Stimulated activated naive CD8-positive, alpha-beta T cell treated with anti-CD3 and anti-CD28 coated beads, Interleukin-15, Interleukin-2, amounts not matched to agents 100 ng/mL and 50 ng/mL, for 24 hours (primary cell): ENCODE measurements around the gene MCOLN2.
A peak's percentile ranks its signal among the peaks of the same experiment; 100 is the strongest.

Source experiments
- H3K27ac Mint-ChIP-seq: one replicate; pipeline ENCODE4 v1.8.0; 2021; ENCODE audit warnings: mild to moderate bottlenecking, mixed read lengths
- H3K27me3 Mint-ChIP-seq: one replicate; pipeline ENCODE4 v1.8.0; 2021; ENCODE audit warnings: mixed read lengths
- H3K36me3 Mint-ChIP-seq: one replicate; pipeline ENCODE4 v1.8.0; 2021; ENCODE audit warnings: low read depth, mixed read lengths
- H3K4me1 Mint-ChIP-seq: one replicate; pipeline ENCODE4 v1.8.0; 2021; ENCODE audit warnings: low read depth, mixed read lengths
- H3K4me3 Mint-ChIP-seq: one replicate; pipeline ENCODE4 v1.8.0; 2021; ENCODE audit warnings: mild to moderate bottlenecking, mixed read lengths
- H3K9me3 Mint-ChIP-seq: one replicate; pipeline ENCODE4 v1.8.0; 2021; ENCODE audit warnings: mixed read lengths

Gene MCOLN2

GRCh38 chr1:84940481-84940880 lies 56.4 kb downstream of the MCOLN2 start:
- Mint-ChIP-seq H3K4me3 (no peak overlapping the region), H3K4me1 (peaks cover 14% of the 10 kb centered on the region), H3K9me3 (no peaks in the 10 kb centered on the region), H3K27ac (no peak overlapping the region), H3K36me3 (peaks cover 7% of the 10 kb centered on the region), H3K27me3 (no peaks in the 10 kb centered on the region)

DNA sequence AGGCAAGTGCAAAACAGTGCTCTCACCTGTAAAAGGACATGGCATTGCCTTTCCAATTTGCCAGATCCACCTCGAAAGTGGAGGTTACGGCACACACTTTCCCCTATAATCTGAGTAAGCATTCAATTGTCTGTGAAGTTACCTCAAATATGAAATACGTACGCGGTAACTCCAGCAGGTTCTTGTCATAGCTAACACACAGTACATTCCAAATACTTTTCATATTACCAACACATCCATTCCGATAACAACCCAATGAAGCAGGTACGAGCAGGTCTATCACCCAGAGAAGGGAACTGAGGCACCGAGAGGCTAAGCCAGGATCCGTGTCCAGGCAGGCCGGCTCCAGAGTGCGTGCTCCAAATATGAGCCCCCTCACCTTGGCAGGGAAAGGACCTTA lies 57.2 kb downstream of the MCOLN2 start:
- Mint-ChIP-seq H3K27me3 (no peaks in the 10 kb centered on the region), H3K36me3 (peaks cover 7% of the 10 kb centered on the region), H3K4me3 (no peak overlapping the region), H3K4me1 (peaks cover 7% of the 10 kb centered on the region), H3K9me3 (no peaks in the 10 kb centered on the region), H3K27ac (no peak overlapping the region)

GRCh38 chr1:84939151-84939550 lies 57.8 kb downstream of the MCOLN2 start:
- Mint-ChIP-seq H3K27ac (no peak overlapping the region), H3K36me3 (peaks cover 7% of the 10 kb centered on the region)

GRCh38 chr1:84936116-84936810 lies 60.6 kb downstream of the MCOLN2 start:
- Mint-ChIP-seq H3K9me3 (no peaks in the 10 kb centered on the region), H3K27me3 (no peaks in the 10 kb centered on the region), H3K4me1 (no peaks in the 10 kb centered on the region), H3K27ac (no peak overlapping the region), H3K4me3 (no peak overlapping the region), H3K36me3 (peaks cover 7% of the 10 kb centered on the region)

More at GRCh38 chr1:84939151-84939550, 57.8 kb downstream of the MCOLN2 start:
- Mint-ChIP-seq H3K4me1 (peaks cover under 1% of the 10 kb centered on the region), H3K27me3 (no peaks in the 10 kb centered on the region), H3K4me3 (no peak overlapping the region), H3K9me3 (no peaks in the 10 kb centered on the region)

DNA sequence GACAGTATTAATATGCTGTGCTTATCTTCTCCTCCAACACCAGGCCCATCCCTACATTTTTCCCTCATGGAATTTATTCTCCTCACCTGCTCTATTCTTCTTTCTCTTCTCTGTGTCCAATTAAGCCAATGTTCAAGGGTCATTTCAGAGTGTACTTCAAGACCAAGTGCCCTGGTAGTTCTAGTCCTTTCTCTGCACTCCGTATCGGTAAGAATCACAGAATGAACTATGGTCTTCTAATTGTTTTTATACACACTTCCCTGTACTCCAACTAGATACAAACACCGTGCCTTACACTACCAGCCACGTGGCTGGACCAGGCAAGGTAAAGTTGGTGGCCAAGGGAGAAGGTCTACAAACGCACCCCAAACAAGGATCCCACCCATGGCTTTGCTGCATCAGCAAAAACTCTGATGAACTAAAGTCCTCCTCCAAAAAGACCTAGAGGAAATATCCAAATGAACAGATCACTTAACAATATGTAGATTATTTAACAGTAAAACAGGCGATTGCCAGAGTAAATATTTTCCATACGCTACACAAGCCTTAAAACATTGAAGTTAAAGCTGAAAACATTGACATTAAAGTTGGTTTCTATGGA lies 63.8 kb downstream of the MCOLN2 start:
- Mint-ChIP-seq H3K4me3 (no peak overlapping the region), H3K27me3 (no peaks in the 10 kb centered on the region), H3K36me3 (peaks cover 5% of the 10 kb centered on the region), H3K4me1 (peaks cover 21% of the 10 kb centered on the region), H3K27ac (no peak overlapping the region), H3K9me3 (no peaks in the 10 kb centered on the region)

- H3K27me3 Mint-ChIP-seq, result no peaks in the 10 kb centered on the region
- peaks cover 21% of the 10 kb centered on the region for H3K4me1 Mint-ChIP-seq
- peaks cover 10% of the 10 kb centered on the region for H3K36me3 Mint-ChIP-seq
- H3K27ac Mint-ChIP-seq, result no peak overlapping the region
- H3K9me3 Mint-ChIP-seq, result no peaks in the 10 kb centered on the region
- no peak overlapping the region for H3K4me3 Mint-ChIP-seq
Observed at GRCh38 chr1:84930831-84931230, 66.1 kb downstream of the MCOLN2 start.

DNA sequence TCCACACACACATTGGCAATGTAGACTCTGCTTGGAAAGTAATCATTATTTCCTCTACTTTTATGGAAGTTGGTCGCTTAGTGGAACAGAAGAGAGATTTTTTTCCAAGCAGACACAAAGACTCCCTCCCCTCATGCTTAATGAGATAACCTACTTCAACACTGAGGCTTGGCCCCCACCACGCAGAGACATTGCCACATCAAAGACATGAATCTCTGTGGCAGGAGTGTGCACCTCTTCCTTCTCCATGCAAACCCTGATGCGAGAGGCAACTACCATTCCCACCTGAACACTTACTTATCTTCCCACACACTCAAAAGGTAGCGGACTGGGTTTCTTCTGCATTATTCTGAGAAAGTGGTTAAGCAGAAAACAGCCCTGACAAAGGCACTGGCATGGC lies 66.6 kb downstream of the MCOLN2 start:
- Mint-ChIP-seq H3K36me3 (peaks cover 10% of the 10 kb centered on the region), H3K27me3 (no peaks in the 10 kb centered on the region)

GRCh38 chr1:84929581-84929980 lies 67.3 kb downstream of the MCOLN2 start:
- Mint-ChIP-seq H3K4me3 (no peak overlapping the region), H3K36me3 (peaks cover 10% of the 10 kb centered on the region), H3K27me3 (no peaks in the 10 kb centered on the region), H3K4me1 (peaks cover 21% of the 10 kb centered on the region), H3K27ac (peak overlapping the region; percentile 7), H3K9me3 (no peaks in the 10 kb centered on the region)

More for the DNA sequence above, 66.6 kb downstream of the MCOLN2 start:
- H3K27ac Mint-ChIP-seq, result no peak overlapping the region
- H3K4me3 Mint-ChIP-seq, result no peak overlapping the region
- H3K9me3 Mint-ChIP-seq, result no peaks in the 10 kb centered on the region
- H3K4me1 Mint-ChIP-seq, result peaks cover 21% of the 10 kb centered on the region

- Mint-ChIP-seq H3K4me3 (no peak overlapping the region), H3K27me3 (no peaks in the 10 kb centered on the region), H3K4me1 (peaks cover 21% of the 10 kb centered on the region), H3K36me3 (peaks cover 10% of the 10 kb centered on the region), H3K9me3 (no peaks in the 10 kb centered on the region), H3K27ac (no peak overlapping the region)
Observed at GRCh38 chr1:84928979-84929378, 67.9 kb downstream of the MCOLN2 start.

GRCh38 chr1:84923317-84923716 lies 73.6 kb downstream of the MCOLN2 start:
- Mint-ChIP-seq H3K4me1 (no peaks in the 10 kb centered on the region), H3K9me3 (no peaks in the 10 kb centered on the region), H3K36me3 (peaks cover 5% of the 10 kb centered on the region), H3K27ac (no peak overlapping the region), H3K27me3 (no peaks in the 10 kb centered on the region), H3K4me3 (no peak overlapping the region)

GRCh38 chr1:84920159-84920558 lies 76.8 kb downstream of the MCOLN2 start:
- Mint-ChIP-seq H3K27me3 (no peaks in the 10 kb centered on the region), H3K27ac (no peak overlapping the region), H3K4me3 (no peak overlapping the region), H3K9me3 (no peaks in the 10 kb centered on the region), H3K36me3 (no peaks in the 10 kb centered on the region), H3K4me1 (no peaks in the 10 kb centered on the region)

DNA sequence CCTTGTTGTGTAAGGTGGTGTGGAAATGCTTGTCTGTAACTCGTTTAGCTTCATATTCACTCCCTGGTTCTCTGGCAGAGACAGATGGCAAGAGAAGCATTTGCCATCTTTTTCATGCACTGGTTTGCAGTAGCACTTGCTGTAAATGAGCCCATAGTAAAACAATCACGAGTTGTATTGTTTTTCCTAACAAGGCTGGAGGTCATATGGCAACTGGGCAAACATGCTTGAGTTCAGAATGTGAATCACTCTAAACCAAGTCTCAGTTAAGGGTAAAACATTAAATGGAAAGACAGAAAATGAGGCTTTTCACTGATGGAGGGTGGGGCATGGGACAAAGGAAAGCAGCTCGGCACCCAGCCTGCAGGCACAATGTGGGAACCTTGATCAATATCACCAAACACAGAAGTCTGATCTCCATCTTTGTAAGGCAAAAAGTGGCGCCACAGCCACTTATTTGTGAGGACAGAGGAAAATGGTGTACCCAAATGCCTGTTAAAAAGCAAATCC lies 77.4 kb downstream of the MCOLN2 start:
- Mint-ChIP-seq H3K36me3 (no peaks in the 10 kb centered on the region), H3K27ac (no peak overlapping the region), H3K27me3 (no peaks in the 10 kb centered on the region), H3K4me3 (no peak overlapping the region), H3K9me3 (no peaks in the 10 kb centered on the region), H3K4me1 (no peaks in the 10 kb centered on the region)

DNA sequence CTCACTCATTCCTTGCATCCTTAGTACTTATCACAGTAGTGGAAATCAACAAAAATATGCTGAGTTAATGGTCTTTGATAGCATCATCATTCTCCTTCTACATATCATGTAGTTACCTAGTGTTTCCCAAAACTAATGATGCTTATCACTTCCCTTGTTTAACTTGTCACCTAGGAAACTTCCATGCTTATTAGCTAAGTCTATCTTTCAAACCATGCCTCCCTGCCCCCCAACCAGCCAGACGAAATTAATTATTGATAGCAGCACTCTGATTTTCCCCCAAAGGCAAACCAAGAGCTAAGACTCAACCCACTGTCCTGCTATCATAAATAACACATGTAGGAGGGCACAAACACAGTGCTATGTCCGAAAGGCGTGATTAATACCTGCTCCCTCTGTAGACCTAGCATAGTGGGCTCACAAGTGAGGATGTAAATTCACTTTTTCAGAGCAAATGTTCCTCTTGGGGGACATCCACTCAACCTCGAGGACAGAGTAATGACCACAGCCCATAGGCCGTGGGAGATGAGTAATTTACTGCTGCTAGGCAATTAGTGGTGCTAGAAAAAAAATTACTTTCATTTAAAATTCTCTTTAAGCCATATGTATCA lies 78.1 kb downstream of the MCOLN2 start:
- no peaks in the 10 kb centered on the region for H3K4me1 Mint-ChIP-seq
- H3K27me3 Mint-ChIP-seq, result no peaks in the 10 kb centered on the region
- H3K9me3 Mint-ChIP-seq, result no peaks in the 10 kb centered on the region
- H3K27ac Mint-ChIP-seq, result no peak overlapping the region
- no peaks in the 10 kb centered on the region for H3K36me3 Mint-ChIP-seq
- no peak overlapping the region for H3K4me3 Mint-ChIP-seq

DNA sequence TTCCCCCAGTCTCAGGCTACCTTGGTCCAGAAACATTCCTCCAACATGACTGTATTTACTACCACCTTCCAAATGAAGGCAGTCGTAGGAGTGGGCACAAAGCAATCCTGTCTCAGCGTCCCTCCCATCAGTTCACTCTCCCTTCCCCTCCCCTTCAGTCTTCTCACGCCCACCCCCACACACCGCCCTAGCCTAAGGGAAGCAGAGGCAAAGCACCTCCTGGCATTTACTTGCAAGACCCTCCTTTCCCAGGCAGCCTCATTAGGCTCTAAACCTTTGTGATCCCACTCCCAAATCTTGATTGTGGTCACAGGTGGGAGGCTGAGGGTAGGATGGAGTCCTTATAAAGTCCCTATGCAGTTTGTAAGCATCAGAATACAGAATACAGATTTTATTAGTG lies 80.0 kb downstream of the MCOLN2 start:
- Mint-ChIP-seq H3K27me3 (no peaks in the 10 kb centered on the region), H3K27ac (no peak overlapping the region), H3K4me1 (no peaks in the 10 kb centered on the region), H3K36me3 (no peaks in the 10 kb centered on the region), H3K4me3 (no peak overlapping the region), H3K9me3 (no peaks in the 10 kb centered on the region)

DNA sequence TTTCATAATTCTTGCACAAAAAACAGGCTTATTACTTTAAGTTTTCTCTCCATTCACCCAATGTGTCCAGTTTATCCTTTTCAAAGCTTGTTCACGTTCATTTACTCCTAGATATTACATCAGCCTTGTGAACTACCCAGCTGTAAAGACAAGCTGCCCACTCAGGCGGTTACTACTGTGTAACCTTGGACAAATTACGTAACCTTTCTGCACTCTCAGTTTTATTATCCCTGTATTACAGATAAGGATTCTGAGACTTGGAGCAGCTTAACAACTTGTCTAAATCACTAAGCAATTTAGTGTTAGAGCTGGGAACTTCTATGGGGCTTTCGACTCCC lies 83.4 kb downstream of the MCOLN2 start:
- Mint-ChIP-seq H3K27me3 (no peaks in the 10 kb centered on the region), H3K36me3 (no peaks in the 10 kb centered on the region), H3K4me1 (peaks cover 7% of the 10 kb centered on the region), H3K9me3 (no peaks in the 10 kb centered on the region), H3K27ac (no peak overlapping the region), H3K4me3 (no peak overlapping the region)
